KMS-11 (cell line): Measurements from ENCODE around the gene RECQL5.

Experiments
- H2AFZ ChIP-seq: fragments of 200-600 bp; sonication (generic); 2 replicates; pipeline ENCODE4 v1.6.1; 2016; ENCODE audit warnings: antibody characterized with exemption, mixed run types, low read depth
- H3K27ac ChIP-seq: fragments of 200-600 bp; sonication (generic); 2 replicates; pipeline ENCODE4 v1.6.1; 2016; ENCODE audit warnings: mild to moderate bottlenecking, mixed run types
- H3K27me3 ChIP-seq: fragments of 200-600 bp; sonication (generic); 2 replicates; pipeline ENCODE4 v1.6.1; 2017; ENCODE audit warnings: mild to moderate bottlenecking, low read depth, mixed run types, moderate library complexity; ENCODE audit not compliant: insufficient read depth
- H3K36me3 ChIP-seq: fragments of 200-600 bp; sonication (generic); 2 replicates; pipeline ENCODE4 v1.6.1; 2017; ENCODE audit warnings: mild to moderate bottlenecking, mixed run types; ENCODE audit not compliant: insufficient read depth
- H3K4me1 ChIP-seq: fragments of 200-600 bp; sonication (generic); 2 replicates; pipeline ENCODE4 v1.6.1; 2016; ENCODE audit warnings: mild to moderate bottlenecking, low read depth, mixed run types; ENCODE audit not compliant: poor library complexity, severe bottlenecking
- H3K4me2 ChIP-seq: fragments of 200-600 bp; sonication (generic); 2 replicates; pipeline ENCODE4 v1.7.0; 2016; ENCODE audit warnings: mild to moderate bottlenecking, mixed run types
- H3K4me3 ChIP-seq: fragments of 200-600 bp; sonication (generic); IDR thresholded peaks from 2 replicates; pipeline ENCODE4 v1.6.1; 2017; ENCODE audit warnings: low read depth, low read length, mixed read lengths; ENCODE audit not compliant: insufficient read depth
- H3K79me2 ChIP-seq: fragments of 200-600 bp; sonication (generic); 2 replicates; pipeline ENCODE4 v1.6.1; 2016; ENCODE audit warnings: low read depth, mixed run types; ENCODE audit not compliant: insufficient read depth
- H3K9ac ChIP-seq: fragments of 200-600 bp; sonication (generic); 2 replicates; pipeline ENCODE4 v1.6.1; 2016; ENCODE audit warnings: mild to moderate bottlenecking, mixed run types
- H4K20me1 ChIP-seq: fragments of 200-600 bp; sonication (generic); 2 replicates; pipeline ENCODE4 v1.6.1; 2016; ENCODE audit warnings: mild to moderate bottlenecking, mixed run types; ENCODE audit not compliant: insufficient read depth
- TF ChIP-seq, protein P1 (sequence below): fragments of 200-600 bp; sonication (generic); conservative IDR thresholded peaks from 2 replicates; pipeline ENCODE4 v1.6.1; 2017; ENCODE audit warnings: low read depth, mild to moderate bottlenecking, antibody characterized with exemption, low read length, moderate library complexity, mixed read lengths

RECQL5 gene

DNA sequence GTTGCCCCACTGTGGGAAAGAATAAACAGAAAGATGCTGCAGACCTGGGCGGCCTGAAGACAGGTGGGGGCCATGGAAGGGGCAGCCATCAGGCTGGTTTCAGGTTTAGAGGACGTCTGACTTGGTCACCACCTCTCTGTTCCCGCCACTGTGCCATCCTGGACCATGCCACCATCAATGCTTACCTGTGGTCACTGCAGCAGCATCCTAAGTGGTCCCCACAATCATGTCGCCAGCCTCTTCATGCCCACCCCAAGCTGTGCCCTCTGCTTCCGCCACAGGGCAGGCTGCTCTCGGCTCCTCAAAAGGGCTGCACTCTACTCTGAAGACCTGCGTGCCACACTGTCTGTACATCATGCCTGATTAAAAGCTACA is 23.3 kb downstream of the RECQL5 start:
- H3K4me3 ChIP-seq = no peak overlapping the region

DNA sequence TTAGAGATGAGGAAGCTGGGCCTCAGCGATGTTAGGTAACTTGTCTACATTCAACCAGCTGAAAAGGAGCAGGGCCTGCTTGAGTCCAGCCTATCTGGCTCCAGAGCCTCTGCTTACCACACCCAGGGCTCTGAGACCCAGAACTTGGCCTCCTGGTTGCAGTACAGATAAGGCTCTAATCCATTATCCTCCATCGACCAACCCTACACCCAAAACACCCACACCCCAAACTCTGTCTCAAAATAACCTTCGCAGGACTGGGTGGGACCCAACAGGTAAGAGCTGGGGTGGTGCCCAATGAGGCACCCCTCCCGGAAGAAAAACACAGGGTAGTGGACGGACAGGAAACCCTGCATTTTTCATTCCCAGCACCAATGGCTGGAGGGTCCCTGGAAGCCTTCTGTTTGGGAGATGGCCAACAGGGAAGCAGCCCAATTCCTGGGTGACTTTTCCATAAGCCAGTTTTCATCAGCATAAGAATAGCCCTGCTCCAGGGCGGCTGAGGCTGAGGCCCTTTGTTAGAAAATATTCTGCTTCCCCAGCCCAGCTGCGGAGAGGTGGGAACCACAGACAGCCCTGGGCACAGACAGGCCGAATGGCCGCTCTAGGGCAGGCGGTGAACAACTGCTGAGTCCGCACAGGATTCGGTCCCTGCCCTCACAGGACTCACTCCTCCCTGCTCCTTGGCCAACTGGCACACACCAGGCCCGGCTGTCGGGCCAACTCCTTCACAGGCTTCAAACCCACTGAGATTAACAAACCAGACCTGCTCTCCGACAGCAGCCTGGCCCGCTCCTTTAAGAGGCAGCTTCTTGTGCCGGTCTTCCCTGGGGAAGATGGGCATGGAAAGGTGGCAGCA is 23.9 kb downstream of the RECQL5 start:
- no peaks in the 10 kb centered on the region for H3K4me1 ChIP-seq
- no peak overlapping the region for H3K4me3 ChIP-seq
- TF ChIP-seq, protein P1, sequence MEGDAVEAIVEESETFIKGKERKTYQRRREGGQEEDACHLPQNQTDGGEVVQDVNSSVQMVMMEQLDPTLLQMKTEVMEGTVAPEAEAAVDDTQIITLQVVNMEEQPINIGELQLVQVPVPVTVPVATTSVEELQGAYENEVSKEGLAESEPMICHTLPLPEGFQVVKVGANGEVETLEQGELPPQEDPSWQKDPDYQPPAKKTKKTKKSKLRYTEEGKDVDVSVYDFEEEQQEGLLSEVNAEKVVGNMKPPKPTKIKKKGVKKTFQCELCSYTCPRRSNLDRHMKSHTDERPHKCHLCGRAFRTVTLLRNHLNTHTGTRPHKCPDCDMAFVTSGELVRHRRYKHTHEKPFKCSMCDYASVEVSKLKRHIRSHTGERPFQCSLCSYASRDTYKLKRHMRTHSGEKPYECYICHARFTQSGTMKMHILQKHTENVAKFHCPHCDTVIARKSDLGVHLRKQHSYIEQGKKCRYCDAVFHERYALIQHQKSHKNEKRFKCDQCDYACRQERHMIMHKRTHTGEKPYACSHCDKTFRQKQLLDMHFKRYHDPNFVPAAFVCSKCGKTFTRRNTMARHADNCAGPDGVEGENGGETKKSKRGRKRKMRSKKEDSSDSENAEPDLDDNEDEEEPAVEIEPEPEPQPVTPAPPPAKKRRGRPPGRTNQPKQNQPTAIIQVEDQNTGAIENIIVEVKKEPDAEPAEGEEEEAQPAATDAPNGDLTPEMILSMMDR = no peak
- H3K9ac ChIP-seq = no peak overlapping the region
- no peaks in the 10 kb centered on the region for H3K27me3 ChIP-seq
- no peaks in the 10 kb centered on the region for H3K36me3 ChIP-seq
- no peaks in the 10 kb centered on the region for H4K20me1 ChIP-seq
- H3K27ac ChIP-seq = no peak overlapping the region
- H3K4me2 ChIP-seq = no peak overlapping the region
- H3K79me2 ChIP-seq = no peaks in the 10 kb centered on the region
- H2AFZ ChIP-seq = no peak overlapping the region

More for the DNA sequence above, 23.3 kb downstream of the RECQL5 start:
- TF ChIP-seq, protein P1 = no peak
- H2AFZ ChIP-seq = no peak overlapping the region
- no peaks in the 10 kb centered on the region for H3K4me1 ChIP-seq
- no peak overlapping the region for H3K9ac ChIP-seq
- no peaks in the 10 kb centered on the region for H4K20me1 ChIP-seq
- no peak overlapping the region for H3K4me2 ChIP-seq
- H3K27ac ChIP-seq = no peak overlapping the region
- no peaks in the 10 kb centered on the region for H3K27me3 ChIP-seq
- no peaks in the 10 kb centered on the region for H3K36me3 ChIP-seq
- H3K79me2 ChIP-seq = no peaks in the 10 kb centered on the region

DNA sequence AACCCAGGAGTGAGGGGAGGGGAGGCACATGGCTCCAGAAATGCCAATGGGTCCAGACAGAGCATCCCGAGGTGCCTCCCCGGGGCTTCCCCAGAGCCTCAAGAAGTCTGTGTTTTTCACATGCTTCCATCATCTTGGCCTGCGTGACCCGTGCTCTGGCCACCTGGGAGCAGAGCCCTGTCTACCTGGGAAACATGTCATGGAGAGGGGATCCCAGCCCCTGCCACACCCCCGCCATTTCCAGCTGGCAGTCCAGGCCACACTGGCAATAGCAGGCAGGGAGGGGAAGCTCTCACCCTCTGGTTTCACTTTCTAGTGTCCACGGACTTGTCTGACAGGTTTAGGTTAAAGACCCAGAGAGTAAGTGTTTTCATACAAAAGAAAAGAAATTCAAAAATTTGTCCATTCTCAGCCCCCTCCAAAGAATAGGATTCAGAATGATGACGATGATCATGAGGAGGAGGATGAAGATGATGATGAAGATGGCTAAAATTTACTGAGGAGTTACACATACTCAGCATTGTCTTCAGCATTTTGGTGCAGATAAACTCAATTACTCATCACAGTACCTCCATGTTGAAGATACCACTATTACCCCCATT is 24.7 kb downstream of the RECQL5 start:
- Histone ChIP-seq H4K20me1 (no peaks in the 10 kb centered on the region), H3K79me2 (no peaks in the 10 kb centered on the region), H3K27ac (no peak overlapping the region), H3K4me1 (no peaks in the 10 kb centered on the region), H3K4me3 (no peak overlapping the region), H3K4me2 (no peak overlapping the region), H3K27me3 (no peaks in the 10 kb centered on the region), H3K9ac (no peak overlapping the region), H3K36me3 (no peaks in the 10 kb centered on the region), H2AFZ (no peak overlapping the region)
- TF ChIP-seq, protein P1 = no peak

DNA sequence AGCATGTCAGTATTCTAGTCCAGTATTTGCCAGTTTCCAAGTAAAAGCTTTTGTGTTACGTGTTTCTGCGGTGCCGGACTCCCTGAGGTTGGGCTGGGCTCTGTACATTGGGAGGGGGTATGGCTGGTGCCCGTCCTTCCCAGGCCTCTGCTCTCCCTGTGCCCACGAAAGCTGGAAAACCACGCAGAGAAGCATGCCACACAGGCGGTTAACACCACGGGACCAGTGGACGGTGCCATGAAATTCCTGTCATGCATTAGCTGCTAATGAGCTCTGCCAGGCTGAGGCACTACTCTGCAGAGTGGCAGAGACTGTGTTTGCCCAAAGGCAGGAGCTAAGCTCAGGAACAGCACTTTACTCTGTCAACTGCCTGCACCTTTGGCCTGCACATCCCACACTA is 25.6 kb downstream of the RECQL5 start:
- H3K9ac ChIP-seq = no peak overlapping the region
- H3K36me3 ChIP-seq = no peaks in the 10 kb centered on the region
- TF ChIP-seq, protein P1 = no peak
- no peak overlapping the region for H3K27ac ChIP-seq
- H3K79me2 ChIP-seq = no peaks in the 10 kb centered on the region
- no peaks in the 10 kb centered on the region for H4K20me1 ChIP-seq
- no peaks in the 10 kb centered on the region for H3K4me1 ChIP-seq
- H3K4me3 ChIP-seq = no peak overlapping the region
- H3K4me2 ChIP-seq = no peak overlapping the region
- H2AFZ ChIP-seq = no peak overlapping the region
- H3K27me3 ChIP-seq = no peaks in the 10 kb centered on the region
